ENCODE results near the gene MAP3K21.

GRCh38 chr1:233323718-233324117 lies 3.8 kb upstream of the MAP3K21 start:
- TF ChIP-seq CTCF (IDR thresholded peaks at IDR 0.05) (no peak), EP300 (IDR thresholded peaks at IDR 0.05) (no peak), POLR2A (IDR thresholded peaks at IDR 0.05; ENCODE audit: low read depth) (no peak), POLR2AphosphoS5 (IDR thresholded peaks at IDR 0.05) (no peak)
